SK-N-SH (cell line): ENCODE results near the gene ARHGAP42.

Source experiments
- EZH2phosphoT487 ChIP-seq: fragments of 200-600 bp; sonication (generic); IDR thresholded peaks from 2 replicates; pipeline ENCODE4 v1.6.1; 2017; ENCODE audit warnings: low read depth, mixed run types, mild to moderate bottlenecking, antibody characterized with exemption, moderate library complexity, borderline replicate concordance
- TF ChIP-seq, protein P1 (sequence below): fragments of 200-600 bp; sonication (generic); IDR thresholded peaks from 2 replicates; pipeline ENCODE4 v1.6.1; 2017; ENCODE audit warnings: antibody characterized with exemption, mild to moderate bottlenecking, moderate library complexity

- TF ChIP-seq EZH2phosphoT487 = no peak
- TF ChIP-seq, protein P1, sequence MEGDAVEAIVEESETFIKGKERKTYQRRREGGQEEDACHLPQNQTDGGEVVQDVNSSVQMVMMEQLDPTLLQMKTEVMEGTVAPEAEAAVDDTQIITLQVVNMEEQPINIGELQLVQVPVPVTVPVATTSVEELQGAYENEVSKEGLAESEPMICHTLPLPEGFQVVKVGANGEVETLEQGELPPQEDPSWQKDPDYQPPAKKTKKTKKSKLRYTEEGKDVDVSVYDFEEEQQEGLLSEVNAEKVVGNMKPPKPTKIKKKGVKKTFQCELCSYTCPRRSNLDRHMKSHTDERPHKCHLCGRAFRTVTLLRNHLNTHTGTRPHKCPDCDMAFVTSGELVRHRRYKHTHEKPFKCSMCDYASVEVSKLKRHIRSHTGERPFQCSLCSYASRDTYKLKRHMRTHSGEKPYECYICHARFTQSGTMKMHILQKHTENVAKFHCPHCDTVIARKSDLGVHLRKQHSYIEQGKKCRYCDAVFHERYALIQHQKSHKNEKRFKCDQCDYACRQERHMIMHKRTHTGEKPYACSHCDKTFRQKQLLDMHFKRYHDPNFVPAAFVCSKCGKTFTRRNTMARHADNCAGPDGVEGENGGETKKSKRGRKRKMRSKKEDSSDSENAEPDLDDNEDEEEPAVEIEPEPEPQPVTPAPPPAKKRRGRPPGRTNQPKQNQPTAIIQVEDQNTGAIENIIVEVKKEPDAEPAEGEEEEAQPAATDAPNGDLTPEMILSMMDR = no peak
Measured at GRCh38 chr11:100730266-100730665, 43.2 kb downstream of the ARHGAP42 start.
